B cell (primary cell): ENCODE measurements around the gene SEPTIN5. TPM values are rescaled to one million over a fixed set of nuclear protein-coding genes. Genes with fewer than 3 reads are reported as not detected.

ENCODE experiments used
- ATAC-seq: fragments of 200-7000 bp; cut with Tn5 transposase; one replicate; pipeline ENCODE4 v1.10.0; 2021; ENCODE audit warnings: low read depth, mild to moderate bottlenecking, moderate number of reproducible peaks, moderate library complexity
- CTCF ChIA-PET: fragments of 350-600 bp; sonication (Branson Sonifier 250); formaldehyde crosslinking; loops from one replicate; lab custom pipeline; 2021; ENCODE audit warnings: antibody characterized with exemption, inconsistent platforms; lab: Charles Lee
- POLR2A ChIA-PET: fragments of 350-600 bp; sonication (Branson Sonifier 250); formaldehyde crosslinking; loops from one replicate; lab custom pipeline; 2021; ENCODE audit warnings: antibody characterized with exemption; lab: Charles Lee
- DNase-seq: peaks from one replicate; pipeline ENCODE4 v3.0.0; 2013
- H2AFZ ChIP-seq: 2 replicates; pipeline ENCODE4 v1.6.1; 2012; ENCODE audit warnings: mild to moderate bottlenecking, low read depth, low read length; ENCODE audit not compliant: insufficient read depth, poor library complexity, severe bottlenecking
- H3K27ac ChIP-seq, 2 donors: 1 replicate in 1 of 2; 2 replicates in 1 of 2; pipeline ENCODE4 v1.5.1; 2012 to 2013; ENCODE audit warnings: low read length in 2 of 2, mild to moderate bottlenecking in 2 of 2, moderate library complexity in 1 of 2
- H3K27me3 ChIP-seq, 4 experiments: fragments of 200-600 bp in 1 of 4; sonication (generic) in 1 of 4; replicated peaks in 1 of 4; 1 replicate in 2 of 4; 2 replicates in 2 of 4; pipeline versions ENCODE4 v1.6.1 to v1.7.0; 2013 to 2016; ENCODE audit warnings: low read length in 3 of 4, mild to moderate bottlenecking in 2 of 4, mixed read lengths in 1 of 4, moderate library complexity in 1 of 4; ENCODE audit not compliant: insufficient read depth in 4 of 4, control insufficient read depth in 3 of 4; ENCODE audit errors: control extremely low read depth in 1 of 4
- H3K36me3 ChIP-seq, 2 experiments: replicated peaks in 1 of 2; 1 replicate in 1 of 2; 2 replicates in 1 of 2; pipeline versions ENCODE4 v1.6.1 to v1.7.1; 2013; ENCODE audit warnings: low read length in 1 of 2; ENCODE audit not compliant: insufficient read depth in 2 of 2, control insufficient read depth in 1 of 2; ENCODE audit errors: control extremely low read depth in 1 of 2, extremely low read depth in 1 of 2
- H3K4me1 ChIP-seq, 2 donors: fragments of 200-600 bp in 1 of 2; sonication (generic) in 1 of 2; 1 replicate in 1 of 2; 2 replicates in 1 of 2; pipeline versions ENCODE4 v1.5.1 to v1.6.1; 2013 to 2017; ENCODE audit warnings: low read length in 2 of 2; ENCODE audit not compliant: control insufficient read depth in 2 of 2, insufficient read depth in 2 of 2
- H3K4me2 ChIP-seq: replicated peaks from 2 replicates; pipeline ENCODE3; 2012; ENCODE audit warnings: mild to moderate bottlenecking, low read depth, low read length; ENCODE audit not compliant: poor library complexity, severe bottlenecking
- H3K4me3 ChIP-seq, 5 experiments: fragments of 200-600 bp in 1 of 5; sonication (generic) in 1 of 5; 1 replicate in 3 of 5; 2 replicates in 2 of 5; pipeline versions ENCODE4 v1.5.1 to v1.7.0; 2011 to 2016; ENCODE audit warnings: low read length in 4 of 5, mild to moderate bottlenecking in 4 of 5, low read depth in 2 of 5, control low read depth in 1 of 5, moderate library complexity in 1 of 5; ENCODE audit not compliant: insufficient read depth in 1 of 5; ENCODE audit errors: control extremely low read depth in 1 of 5, extremely low read depth in 1 of 5
- H3K79me2 ChIP-seq: fragments of 200-600 bp; sonication (generic); one replicate; pipeline ENCODE4 v1.6.0; 2016; ENCODE audit warnings: low read length; ENCODE audit not compliant: control insufficient read depth, insufficient read depth
- H3K9ac ChIP-seq: fragments of 200-600 bp; sonication (generic); 2 replicates; pipeline ENCODE4 v1.6.1; 2017; ENCODE audit warnings: mild to moderate bottlenecking, low read length, moderate library complexity
- H3K9me3 ChIP-seq, 3 donors: one replicate each; pipeline versions ENCODE4 v1.6.1 to v1.7.1; 2013; ENCODE audit warnings: low read length in 2 of 3; ENCODE audit not compliant: control insufficient read depth in 2 of 3, insufficient read depth in 1 of 3; ENCODE audit errors: control extremely low read depth in 1 of 3
- H4K20me1 ChIP-seq: 2 replicates; pipeline ENCODE4 v1.6.0; 2012; ENCODE audit warnings: mild to moderate bottlenecking, low read length; ENCODE audit not compliant: insufficient read depth, control insufficient read depth, poor library complexity, severe bottlenecking
- H3K27ac Mint-ChIP-seq: one replicate; pipeline ENCODE4 v1.8.0; 2021; ENCODE audit warnings: mixed read lengths
- H3K27me3 Mint-ChIP-seq: one replicate; pipeline ENCODE4 v1.8.0; 2021; ENCODE audit warnings: mixed read lengths
- H3K4me1 Mint-ChIP-seq: one replicate; pipeline ENCODE4 v1.8.0; 2021; ENCODE audit warnings: mixed read lengths
- H3K4me3 Mint-ChIP-seq: one replicate; pipeline ENCODE4 v1.8.0; 2021; ENCODE audit warnings: mixed read lengths
- H3K9me3 Mint-ChIP-seq: one replicate; pipeline ENCODE4 v1.8.0; 2022; ENCODE audit warnings: mixed read lengths; ENCODE audit not compliant: insufficient read depth
- CTCF ChIP-seq: fragments of 200-600 bp; IDR thresholded peaks from one replicate; pipeline ENCODE4 v1.8.0; 2022; ENCODE audit warnings: antibody characterized with exemption, mild to moderate bottlenecking
- EZH2 ChIP-seq: IDR thresholded peaks from 2 replicates; pipeline ENCODE4 v1.6.1; 2012; ENCODE audit warnings: borderline replicate concordance, low read depth, mild to moderate bottlenecking, moderate library complexity, low read length; ENCODE audit not compliant: insufficient read depth, poor library complexity, severe bottlenecking
- WGBS: methylation state at CpG from one replicate; pipeline ENCODE4 v1.1.5; 2013; ENCODE audit warnings: missing lambda C conversion rate; ENCODE audit not compliant: insufficient coverage; 5-methylcytosine and 5-hydroxymethylcytosine counted together
- intact Hi-C: fragments of 100-400 bp; cut with micrococcal nuclease; formaldehyde crosslinking; loops from one replicate; pipeline ENCODE4 v1.10.0; 2022
- polyA plus RNA-seq: library from polyadenylated mRNA; depleted of rRNA; stranded (reverse); fragments of >200 nt; gene quantifications from 2 replicates; pipeline ENCODE4 v1.2.3, GENCODE V29; 2012
- total RNA-seq, 2 donors: library from RNA; stranded (reverse); fragments of 120-200 nt in 1 of 2; gene quantifications; 1 replicate in 1 of 2; 2 replicates in 1 of 2; pipeline versions ENCODE4 v1.2.3 to v1.2.4, GENCODE V29; 2013 to 2022

SEPTIN5 gene
- total and polyA plus RNA-seq, 2 donors (not counting 1 experiment from before 2014, with no cell fraction given): 0.06 TPM; not detected in 1

DNA sequence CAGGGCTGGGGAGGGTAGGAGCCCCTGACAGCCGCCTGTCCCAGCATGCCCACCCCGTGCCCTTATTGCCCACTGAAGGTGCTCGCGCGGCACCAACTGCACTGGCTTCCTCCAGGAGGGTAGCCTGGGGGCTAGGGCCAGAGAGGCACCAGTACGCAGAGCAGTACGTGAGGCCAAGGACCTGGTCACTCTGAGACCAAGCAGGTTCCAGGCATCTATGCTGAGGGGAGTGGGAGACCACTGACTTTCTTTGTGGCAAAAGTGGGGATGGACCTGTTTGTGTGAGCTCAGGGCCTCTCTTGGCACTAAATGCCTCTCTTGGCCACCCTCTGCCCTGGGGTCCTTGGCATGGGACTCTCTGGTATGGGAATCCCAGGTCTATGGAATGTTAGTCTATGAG lies 19.9 kb downstream of the SEPTIN5 start:
- POLR2A ChIA-PET: no interaction called here
- H2AFZ ChIP-seq: no peak overlapping the region
- intact Hi-C loops: no loop called here

More for the DNA sequence above, 19.9 kb downstream of the SEPTIN5 start:
- H3K36me3 ChIP-seq: no peaks in the 10 kb centered on the region
- no peak for TF ChIP-seq CTCF
- TF ChIP-seq EZH2: no peak
- Mint-ChIP-seq H3K4me1 (peaks cover 2% of the 10 kb centered on the region), H3K27me3 (peaks cover 3% of the 10 kb centered on the region), H3K4me3 (no peak overlapping the region), H3K27ac (no peak overlapping the region), H3K9me3 (no peaks in the 10 kb centered on the region)
- H3K9ac ChIP-seq: no peak overlapping the region
- DNase-seq (no peak), ATAC-seq (no peak)
- no peaks in the 10 kb centered on the region for H4K20me1 ChIP-seq
- no peak overlapping the region for H3K4me2 ChIP-seq
- H3K9me3 ChIP-seq: no peaks in the 10 kb centered on the region
- peaks cover 6 to 9% of the 10 kb centered on the region in 2 donors for H3K4me1 ChIP-seq
- no peak overlapping the region for H3K27ac ChIP-seq
- H3K79me2 ChIP-seq: no peaks in the 10 kb centered on the region
- H3K27me3 ChIP-seq: peaks cover 0 to 7% (median 0%) of the 10 kb centered on the region in 4 experiments
- WGBS: 99% methylated on average over 7 of the region's 7 CpGs
- CTCF ChIA-PET: interaction anchor here (1.0 to 6.6 kb wide), 3 partner anchors 8 to 178 kb away, joined by 3 to 210 read pairs (median 3); no protein-coding TSS in a partner anchor
- no peak overlapping the region for H3K4me3 ChIP-seq
